NCI-H526 treated with DMSO at 0.1 percent for 48 hours (cell line): Measurements from ENCODE around the gene HACD3.
A peak's percentile ranks its signal among the peaks of the same experiment; 100 is the strongest.

ENCODE experiments used
- DNase-seq: peaks from one replicate; lab custom pipeline; 2025; lab: John Stamatoyannopoulos, UW

The HACD3 gene, protein sequence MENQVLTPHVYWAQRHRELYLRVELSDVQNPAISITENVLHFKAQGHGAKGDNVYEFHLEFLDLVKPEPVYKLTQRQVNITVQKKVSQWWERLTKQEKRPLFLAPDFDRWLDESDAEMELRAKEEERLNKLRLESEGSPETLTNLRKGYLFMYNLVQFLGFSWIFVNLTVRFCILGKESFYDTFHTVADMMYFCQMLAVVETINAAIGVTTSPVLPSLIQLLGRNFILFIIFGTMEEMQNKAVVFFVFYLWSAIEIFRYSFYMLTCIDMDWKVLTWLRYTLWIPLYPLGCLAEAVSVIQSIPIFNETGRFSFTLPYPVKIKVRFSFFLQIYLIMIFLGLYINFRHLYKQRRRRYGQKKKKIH

DNA sequence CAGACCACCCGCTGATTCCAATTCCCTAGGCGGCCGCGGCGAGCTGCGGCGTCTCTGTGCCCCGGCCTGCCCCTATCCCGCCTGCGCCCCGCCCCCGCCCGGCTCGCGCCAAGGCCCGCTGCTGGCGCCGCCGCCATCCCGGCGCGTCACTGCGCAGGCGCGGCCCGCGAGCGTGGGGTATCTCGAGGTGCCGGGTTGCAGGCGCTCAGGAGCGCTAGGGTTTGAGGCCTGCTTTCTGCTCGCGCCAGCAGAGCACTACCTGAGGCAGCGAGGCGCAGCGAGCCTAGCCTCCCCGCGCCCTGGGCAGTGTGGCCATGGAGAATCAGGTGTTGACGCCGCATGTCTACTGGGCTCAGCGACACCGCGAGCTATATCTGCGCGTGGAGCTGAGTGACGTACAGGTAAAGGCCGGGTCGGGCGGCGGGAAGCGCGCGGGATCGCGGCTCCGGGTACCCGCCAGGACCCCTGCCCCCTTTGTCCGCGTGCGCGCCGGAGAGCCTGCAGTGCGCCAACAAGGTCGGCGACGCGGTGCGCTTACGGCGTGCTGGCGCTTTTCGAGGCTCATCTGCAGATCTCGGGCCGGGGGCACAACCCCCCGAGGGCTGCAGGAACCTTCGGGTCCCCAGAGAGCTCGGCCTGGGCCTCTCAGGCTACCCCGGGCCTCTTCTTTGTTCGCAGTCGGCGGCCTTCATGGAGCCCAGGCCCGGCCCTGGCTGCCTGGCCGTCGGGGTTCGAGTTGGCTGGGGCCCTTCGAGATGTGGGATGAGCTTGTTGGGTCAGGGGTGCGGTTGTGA lies at the start of gene HACD3:
TSS of gene HACD3 (plus strand) at position 146 of the 794 bp plus-strand sequence. CDS start at position 315, 169 bp downstream.
- peak; percentile 77 for DNase-seq

DNA sequence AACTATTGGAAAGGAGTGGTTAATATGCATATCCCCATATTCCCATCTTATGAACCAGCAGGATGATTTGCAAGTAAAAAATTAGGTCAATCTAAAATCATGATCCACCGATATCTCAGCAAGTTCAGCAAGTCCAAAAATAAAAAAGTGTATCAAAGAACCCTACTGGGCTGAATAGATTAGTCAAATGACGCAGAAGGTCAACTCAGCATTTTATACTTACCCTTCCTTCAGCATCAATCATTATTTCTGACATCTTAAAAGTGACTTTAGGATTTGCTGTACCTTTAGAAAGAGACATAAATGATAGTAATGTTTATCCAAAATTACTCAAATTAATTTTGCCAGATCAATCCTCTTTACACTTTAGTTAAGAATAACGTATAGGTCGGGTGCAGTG lies 45.4 kb upstream of the HACD3 start:
- DNase-seq, result no peak

DNA sequence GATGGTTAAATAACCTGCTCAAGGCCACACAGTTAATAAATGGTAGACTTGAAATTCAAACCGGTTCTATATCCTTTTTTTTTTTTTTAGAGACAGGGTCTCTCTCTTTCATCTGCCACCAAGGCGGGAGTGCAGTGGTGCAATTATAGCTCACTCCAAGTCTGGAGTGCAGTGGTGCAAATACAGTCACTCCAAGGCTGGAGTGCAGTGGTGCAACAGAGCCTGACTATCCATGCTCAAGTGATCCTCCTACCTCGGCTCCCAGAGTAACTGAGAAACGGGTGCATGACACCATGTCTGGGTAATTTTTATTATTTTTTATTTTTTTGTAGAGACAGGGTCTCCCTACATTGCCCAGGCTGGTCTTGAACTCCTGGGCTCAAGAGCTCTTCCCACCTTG lies 36.2 kb upstream of the HACD3 start:
- DNase-seq, result no peak

DNA sequence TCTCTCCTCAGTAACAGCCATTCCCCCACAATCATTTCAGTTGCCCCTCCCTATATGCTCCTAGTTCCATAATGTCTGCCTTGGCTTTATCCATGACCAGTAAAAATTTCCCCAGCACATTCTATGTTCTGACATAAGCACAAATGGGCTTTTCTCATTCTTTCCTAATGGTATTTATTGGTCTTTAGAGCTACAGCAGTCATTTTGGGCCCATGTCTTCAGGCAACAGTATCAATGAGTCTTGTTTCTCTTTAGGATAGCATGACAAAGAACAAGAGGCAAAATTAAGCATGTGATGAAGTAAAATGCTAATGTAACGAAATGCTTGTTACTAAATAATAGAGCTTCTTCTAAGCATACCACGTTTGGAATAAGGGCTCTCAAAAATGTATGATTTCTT lies 20.9 kb upstream of the HACD3 start:
- DNase-seq, result no peak

DNA sequence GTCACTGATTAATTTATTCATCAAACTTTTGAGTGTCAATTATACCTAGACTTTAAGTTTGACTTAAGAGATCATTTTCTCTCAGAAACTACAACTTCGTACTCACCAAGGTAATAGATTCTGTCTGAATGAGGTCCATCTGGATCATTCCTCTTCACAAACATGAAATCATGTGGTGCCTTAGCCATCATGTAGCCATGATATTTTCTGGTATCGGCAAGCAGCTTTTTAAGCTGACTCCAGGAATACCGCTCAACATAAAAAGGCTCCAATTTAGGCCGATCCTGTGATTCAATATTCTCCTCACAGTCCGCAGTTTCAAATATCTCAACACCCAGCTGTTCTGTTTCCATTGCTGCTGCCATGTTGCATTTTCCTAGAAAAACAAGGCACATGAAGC lies 18.1 kb upstream of the HACD3 start:
- DNase-seq, result no peak

DNA sequence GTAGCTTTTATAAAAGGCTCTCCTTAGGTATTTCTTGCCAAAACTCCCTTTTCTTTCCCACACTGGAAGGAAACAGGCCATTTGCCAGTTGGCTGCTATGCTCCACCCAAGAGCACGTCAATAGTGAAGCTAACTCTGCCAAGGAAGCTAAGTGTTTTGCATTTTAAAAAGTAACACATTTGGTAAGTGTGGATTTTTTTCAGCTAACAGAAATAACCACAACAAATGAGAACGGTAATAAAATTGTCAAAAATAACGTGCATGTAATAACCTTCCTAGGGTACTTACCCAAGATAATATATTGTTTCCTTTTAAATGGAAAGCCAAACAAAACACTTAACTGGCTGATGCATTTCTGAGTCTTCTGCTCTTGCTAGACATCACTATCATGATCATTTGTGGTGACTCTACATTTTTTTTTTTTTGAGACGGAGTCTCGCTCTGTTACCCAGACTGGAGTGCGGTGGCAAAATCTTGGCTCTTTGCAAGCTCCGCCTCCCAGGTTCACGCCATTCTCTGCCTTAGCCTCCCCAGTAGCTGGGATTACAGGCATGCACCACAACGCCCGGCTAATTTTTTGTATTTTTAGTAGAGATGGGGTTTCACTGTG lies 17.4 kb upstream of the HACD3 start:
- no peak for DNase-seq

DNA sequence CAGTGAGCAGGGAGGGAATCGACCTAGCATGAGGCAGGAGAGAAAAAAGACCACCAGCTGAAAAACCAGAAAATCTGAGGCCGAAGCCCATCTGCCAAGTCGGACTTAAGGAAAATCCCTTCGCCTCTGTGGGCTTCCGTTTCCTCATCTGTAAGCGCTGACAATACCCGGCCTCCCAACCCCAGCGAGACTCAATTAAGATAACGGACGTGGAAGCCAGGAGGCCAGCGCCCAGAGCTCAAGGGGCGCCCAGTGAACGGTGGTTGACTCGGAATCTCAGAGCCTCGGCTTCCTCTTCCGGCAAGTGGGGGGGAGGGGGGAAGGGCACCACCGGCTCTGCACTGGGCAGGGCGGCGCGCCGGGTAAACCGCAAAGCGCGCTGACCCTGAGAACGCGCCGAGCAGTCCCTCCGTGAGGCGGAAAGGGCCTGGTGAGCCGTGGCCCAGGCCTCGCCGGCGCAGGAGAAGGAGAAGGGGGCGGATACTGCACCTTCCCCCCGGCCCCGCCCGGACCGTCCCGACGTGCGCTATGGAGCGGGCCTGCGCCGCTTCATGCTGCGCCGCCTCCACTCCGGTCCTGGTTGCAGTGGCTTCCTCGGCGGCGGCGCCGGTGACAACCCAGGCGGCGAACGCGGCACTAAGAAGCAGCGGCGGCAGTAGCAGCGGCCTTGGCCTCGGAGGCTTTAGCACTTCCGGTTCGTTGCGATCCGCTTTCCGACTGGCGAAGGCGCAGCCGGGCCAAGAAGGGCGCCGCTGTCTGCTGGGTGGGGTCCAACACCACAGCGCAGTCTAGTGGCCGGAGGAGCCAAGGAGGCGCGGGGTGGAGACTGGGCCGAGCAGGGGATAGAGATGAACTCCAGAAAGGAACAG lies 13.0 kb upstream of the HACD3 start, which contains the start of gene DPP8:
TSS of gene DPP8 (minus strand) at position 693 of the 869 bp plus-strand sequence. CDS start 5,136 bp downstream, outside the sequence.
- peak; percentile 88 for DNase-seq

DNA sequence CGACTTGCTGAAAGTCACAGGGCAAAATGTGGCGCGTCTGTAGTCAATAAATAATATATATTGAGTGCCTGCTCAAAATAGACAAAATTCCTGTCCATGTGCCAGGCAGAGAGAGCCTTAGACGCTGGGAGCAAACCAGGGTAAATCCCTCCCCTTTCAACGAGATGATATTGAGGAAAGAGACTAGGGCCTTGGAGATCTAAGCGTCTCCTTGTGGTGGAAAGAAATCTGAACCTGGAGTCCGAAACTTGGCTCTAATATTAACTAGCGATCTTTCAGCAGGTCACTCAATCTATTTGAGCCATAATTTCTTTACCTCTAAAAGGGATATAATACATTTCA lies 12.4 kb upstream of the HACD3 start:
- DNase-seq, result no peak

DNA sequence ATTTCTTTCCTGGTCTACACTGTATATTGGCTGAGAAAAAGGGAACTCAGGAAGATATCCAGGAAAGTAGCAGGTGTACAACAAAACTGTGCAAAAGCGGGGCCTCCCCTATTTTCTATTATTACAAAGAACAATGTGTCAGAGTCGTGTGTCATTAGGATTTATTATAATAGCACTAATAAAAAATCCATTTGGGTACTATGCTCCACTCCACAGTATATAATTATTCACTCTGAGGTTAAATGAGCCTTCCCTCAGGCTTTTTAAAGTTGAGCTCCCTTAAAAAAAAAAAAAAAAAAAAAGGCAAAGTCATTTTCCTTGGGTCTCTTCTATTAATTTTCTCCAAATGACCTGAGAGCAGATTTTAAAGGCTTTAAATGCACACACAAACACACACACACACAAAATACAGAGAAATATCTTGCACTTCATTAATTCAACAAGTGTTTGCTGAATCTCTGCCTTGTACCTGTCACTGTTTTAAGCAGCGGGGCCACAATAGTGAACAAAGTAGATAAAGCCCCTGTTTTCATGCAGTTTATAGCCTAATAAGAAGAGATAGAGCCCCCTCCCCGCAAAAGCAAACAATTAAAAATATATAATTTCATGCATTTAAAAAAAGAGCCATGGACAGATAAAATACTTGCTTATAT lies 11.5 kb upstream of the HACD3 start:
- no peak for DNase-seq

DNA sequence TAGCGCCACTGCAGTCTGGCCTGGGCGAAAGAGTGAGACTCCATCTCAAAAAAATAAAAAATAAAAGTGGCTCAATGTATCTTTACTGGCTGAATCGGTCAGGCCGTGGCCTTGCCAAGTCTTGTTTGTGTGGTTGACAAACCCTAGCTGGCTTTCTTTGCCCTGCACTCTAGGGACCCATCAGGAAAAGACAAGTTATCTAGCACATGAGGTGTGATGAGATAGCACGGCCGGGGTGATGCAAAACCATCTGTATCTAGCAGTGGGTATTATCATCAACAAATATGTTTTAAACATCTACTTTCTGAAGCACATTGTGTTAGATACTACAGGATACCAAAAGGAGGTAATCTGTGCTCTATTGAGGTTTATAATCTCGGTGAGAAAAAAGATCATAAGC lies 8.9 kb upstream of the HACD3 start:
- DNase-seq, result no peak

DNA sequence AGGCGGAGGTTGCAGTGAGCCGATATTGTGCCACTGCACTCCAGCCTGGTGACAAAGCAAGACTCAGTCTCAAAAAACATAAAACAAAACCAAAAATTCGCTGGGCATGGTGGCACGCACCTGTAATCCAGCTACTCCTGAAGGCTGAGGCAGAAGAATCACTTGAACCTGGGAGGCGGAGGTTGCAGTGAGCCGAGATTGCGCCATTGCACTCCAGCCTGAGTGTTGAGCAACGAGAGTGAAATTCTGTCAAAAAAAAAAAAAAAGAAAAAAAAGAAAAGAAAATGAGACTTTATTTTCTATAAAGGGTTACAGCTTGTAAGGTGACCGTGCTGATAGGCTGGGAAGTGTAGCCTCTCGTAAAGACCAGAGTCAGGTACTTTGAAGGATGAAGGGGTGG lies 6.0 kb upstream of the HACD3 start:
- no peak for DNase-seq

DNA sequence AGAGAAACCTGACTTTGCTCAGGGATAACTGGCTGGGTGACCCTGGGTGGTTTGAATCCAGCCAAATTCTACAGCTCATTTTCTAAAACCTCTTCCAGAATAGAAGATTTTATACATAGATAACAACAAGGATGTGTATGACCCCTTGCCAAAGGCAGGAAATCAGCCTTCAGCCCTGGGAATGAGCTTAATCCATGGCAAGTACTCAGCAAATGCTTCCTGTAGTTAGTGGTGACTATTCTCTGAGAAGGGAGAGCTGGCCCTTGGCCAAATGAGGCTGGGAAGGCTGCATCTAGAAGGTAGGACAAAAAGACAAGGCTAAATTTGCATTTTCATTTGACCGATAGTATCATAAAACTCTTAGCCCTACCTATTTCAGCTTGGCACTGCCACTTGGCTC lies 4.6 kb upstream of the HACD3 start:
- no peak for DNase-seq

DNA sequence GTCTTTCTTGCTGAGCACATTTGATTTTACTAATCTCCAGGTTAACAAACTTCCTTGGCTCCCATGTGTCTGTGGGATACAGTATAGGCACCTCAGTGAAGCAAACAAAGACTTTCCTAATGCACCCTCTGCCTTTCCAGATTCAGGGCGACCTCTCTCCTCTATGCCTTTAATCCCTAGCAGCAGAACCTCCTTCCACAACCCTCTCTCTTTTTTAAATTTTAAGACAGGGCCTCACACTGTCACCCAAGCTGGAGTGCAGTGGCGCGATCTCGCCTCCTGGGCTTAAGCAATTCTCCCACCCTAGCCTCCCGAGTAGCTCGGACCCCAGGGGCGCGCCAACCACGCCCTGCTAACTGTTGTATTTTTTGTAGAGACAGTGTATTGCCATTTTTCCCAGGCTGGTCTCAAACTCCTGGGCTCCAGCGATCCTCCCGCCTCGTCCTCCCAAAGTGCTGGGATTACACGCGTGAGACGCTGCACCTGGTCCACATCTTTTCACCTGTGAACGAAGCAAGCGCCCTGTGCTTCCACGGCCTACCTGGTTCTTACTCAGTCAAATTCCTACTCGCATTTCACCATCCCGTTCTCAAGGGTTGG lies 1.7 kb upstream of the HACD3 start:
- DNase-seq, result no peak

DNA sequence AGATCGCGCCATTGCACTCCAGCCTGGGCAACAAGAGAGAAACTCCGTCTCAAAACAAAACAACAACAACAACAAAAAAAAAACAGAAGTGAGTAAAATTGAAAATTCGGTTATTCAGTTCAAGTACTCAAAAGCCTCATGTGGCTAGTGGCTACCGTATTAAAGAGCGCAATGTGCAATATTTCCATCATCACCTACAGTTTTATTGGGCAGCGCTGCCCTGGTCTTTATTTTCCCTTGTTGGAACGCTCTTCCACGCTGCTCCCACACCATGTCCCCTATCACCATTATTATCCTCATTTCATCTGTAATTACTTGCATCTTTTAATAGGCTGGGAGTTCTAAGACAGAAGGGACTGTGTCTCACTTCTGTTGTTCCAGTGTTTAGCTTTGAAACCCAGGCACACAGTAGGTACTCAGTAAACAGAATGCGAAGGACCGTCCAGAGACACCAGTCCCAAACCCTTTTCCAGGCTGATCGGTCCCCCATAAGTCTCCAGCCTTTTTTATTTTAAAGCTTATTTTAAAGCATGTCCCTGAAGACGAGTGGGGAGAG lies 423 bp upstream of the HACD3 start:
- no peak for DNase-seq

DNA sequence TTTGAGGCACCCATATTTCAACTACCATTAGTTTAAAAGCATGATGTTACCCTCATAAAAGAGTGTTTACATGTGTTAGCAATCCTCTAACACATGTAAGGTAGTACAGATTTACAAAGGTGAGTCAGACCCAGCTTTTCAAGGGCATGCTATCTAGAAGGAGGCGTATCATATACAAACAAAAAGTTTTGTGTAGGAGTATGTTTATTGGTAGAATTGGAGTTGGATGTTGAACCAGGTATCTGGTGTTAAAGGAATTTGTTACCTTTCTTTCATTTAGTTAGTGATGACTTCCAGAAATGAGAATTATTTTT lies 2.4 kb downstream of the HACD3 start:
- DNase-seq, result no peak

DNA sequence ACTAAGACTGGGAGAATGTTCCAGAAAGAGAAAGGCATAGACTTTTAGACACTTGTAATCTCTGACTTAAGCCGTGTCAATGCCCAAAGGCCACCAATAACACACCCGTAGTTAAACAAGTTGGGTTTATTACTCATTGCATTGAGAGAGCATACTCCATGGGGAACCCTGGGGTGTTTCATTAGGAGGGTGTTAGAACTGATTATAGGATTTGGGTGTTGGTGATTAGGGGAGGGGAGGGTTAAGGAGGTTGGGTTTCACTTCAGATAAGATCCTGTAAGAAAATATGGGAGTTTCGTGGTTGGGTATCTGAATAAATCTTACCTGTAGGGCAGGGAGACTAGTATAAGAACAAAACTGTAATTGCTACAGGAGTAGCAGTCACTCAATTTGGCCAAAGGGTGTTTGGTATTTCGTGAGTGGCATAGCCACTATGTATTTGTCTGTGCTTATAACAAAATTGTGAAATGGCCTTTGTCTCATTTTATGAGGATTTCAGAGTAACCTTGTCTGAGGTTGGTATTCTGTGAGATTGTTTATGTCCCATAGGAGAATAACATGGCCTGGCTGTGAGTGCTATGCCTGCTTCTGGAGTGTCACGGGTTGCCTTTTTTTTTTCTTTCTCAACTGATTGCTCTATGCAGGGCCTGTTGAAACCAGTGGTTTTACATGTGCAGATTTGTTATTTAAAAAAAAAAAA lies 2.9 kb downstream of the HACD3 start:
- no peak for DNase-seq

DNA sequence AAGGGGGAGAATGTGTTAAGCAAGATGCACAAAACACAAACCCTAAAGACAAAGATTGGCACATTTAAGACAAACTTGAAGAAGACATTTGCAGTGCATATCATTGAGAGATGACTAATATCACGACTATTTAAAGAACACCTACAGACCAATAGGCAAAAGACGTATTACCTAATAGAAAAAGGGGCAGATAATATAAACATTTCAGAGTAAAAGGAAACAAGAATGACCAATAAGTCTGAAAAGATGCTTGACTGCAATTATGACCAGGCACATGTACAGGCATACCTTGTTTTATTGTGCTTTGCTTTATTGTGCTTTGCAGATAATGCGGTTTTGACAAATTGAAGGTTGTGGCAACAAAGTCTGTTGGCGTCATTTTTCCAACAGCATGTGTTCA lies 4.9 kb downstream of the HACD3 start:
- DNase-seq, result no peak

DNA sequence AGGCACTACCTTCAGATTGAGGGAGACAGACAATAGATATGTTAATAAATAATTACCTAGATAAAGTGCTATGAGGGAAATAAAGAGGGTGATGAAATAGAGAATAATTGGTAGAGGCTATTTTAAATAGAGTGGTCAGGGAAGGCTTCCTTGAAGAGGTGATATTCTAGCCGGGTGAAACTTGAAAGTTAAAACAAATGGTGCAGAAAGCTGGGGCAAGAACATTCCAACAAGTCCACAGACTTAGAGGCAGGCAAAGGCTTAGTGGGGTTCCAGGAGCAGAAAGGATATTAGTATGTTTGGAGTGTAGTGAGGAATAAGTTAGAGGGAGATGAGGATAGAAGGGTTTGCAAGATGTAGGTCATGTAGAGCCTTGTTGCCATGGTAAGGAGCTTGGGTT lies 10.1 kb downstream of the HACD3 start:
- DNase-seq, result no peak

DNA sequence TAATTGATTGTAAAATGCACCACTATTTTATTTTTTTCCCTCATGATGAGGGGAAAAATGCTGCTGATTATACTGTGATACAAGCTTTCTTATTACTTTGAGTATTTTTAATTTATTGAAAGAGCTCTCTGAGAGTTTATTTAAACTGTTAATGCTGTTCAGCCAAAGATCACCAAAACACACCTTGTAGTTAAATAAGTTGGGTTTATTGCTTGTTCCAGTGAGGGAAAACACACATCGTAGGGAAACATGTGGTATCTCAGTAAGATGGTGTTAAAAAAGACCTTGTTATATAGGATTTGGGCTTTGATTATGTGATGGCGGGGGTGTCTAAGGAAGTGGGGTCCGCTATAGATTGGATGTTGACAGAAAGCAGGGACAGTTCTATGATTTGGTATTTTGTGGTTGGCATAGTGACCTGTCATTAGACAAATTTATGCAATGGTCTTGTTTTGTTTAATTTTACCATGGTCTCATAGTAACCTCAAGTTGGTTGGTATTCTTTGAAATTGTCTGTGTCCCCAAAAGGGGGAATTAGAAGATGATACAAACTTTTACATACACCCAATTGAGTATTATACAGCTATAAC lies 11.1 kb downstream of the HACD3 start:
- DNase-seq, result no peak

DNA sequence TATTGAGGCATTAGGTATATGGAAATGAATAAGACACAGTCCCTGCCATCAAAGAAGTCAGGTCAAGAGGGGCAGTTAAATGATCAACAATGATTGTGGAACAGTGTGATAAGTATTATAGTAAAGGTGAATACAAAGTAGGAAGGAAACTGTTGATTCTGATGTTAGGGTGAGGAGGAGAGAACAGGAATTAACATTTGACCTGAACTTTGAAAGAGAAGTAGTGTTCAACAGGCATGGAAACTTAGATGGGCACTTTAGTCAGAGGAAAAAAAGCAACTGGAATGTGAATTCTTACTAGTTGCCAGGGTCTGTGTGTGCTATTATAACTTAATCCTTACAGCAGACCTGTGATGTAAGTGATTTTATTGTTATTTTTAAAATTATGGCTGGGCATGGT lies 17.6 kb downstream of the HACD3 start:
- DNase-seq, result no peak
